ENCODE results near the gene TMEM17.

DNA sequence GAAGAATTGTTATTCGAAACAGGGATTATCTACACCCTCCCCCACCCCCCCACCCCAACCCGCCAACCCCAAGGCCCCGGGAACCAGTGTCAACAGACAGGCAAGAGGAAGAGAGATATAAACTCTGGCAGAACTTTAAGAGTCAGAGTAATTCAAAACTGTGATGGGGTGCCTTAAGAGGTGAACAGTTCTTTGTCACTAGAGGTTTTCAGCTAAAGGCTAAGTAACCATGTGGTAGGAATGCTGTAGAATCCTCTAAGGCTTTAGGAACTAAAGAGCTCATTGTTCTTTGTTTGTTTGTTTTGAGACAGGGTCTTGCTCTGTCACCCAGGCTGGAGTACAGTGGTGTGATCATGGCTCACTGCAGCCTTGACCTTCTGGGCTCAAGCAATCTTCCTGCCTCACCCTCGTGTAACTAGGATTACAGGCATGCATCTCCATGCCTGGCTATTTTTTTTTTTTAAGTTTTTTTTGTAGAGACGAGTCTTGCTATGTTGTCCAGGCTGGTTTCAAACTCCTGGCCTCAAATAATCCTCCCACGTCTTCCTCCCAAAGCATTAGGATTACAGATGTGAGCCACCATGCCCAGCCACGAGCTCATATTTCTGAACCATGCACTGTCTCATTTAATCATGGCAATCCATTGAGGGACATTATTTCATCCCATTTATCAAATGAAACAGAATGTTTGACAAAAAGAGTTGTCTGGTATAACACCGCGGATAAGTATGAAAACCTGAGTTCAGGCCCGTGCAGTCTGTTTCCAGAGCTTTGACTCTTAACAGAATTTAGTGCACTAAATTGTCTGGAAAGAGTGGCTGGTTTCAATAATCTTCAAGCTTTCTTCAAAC lies 20.8 kb upstream of the TMEM17 start:
- TF ChIP-seq, protein P1, sequence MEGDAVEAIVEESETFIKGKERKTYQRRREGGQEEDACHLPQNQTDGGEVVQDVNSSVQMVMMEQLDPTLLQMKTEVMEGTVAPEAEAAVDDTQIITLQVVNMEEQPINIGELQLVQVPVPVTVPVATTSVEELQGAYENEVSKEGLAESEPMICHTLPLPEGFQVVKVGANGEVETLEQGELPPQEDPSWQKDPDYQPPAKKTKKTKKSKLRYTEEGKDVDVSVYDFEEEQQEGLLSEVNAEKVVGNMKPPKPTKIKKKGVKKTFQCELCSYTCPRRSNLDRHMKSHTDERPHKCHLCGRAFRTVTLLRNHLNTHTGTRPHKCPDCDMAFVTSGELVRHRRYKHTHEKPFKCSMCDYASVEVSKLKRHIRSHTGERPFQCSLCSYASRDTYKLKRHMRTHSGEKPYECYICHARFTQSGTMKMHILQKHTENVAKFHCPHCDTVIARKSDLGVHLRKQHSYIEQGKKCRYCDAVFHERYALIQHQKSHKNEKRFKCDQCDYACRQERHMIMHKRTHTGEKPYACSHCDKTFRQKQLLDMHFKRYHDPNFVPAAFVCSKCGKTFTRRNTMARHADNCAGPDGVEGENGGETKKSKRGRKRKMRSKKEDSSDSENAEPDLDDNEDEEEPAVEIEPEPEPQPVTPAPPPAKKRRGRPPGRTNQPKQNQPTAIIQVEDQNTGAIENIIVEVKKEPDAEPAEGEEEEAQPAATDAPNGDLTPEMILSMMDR (IDR thresholded peaks at IDR 0.05) = no peak
- TF ChIP-seq POLR2A (IDR thresholded peaks at IDR 0.05) = no peak

Measured in esophagus squamous epithelium (tissue), 4 donors.